IMR-90 (cell line): ENCODE data around the gene CRACR2B. TPM values are rescaled to one million over a fixed set of nuclear protein-coding genes. Genes with fewer than 3 reads are reported as not detected.
A peak's percentile ranks its signal among the peaks of the same experiment; 100 is the strongest.

Source experiments
- ATAC-seq: fragments of 200-7000 bp; cut with Tn5 transposase; 2 replicates; pipeline ENCODE4 v1.9.1; 2020; ENCODE audit warnings: low read depth, mild to moderate bottlenecking, moderate library complexity
- BruUV-seq: library from RNA; stranded (reverse); fragments of 400-500 nt; replicated peaks from 2 replicates; lab custom pipeline; 2021; lab: Mats Ljungman, UMichigan
- CTCF ChIA-PET: fragments of 300-600 bp; formaldehyde crosslinking; extraction: SDS; loops from one replicate; lab custom pipeline; 2021; ENCODE audit warnings: antibody characterized with exemption; lab: Yijun Ruan, JAX
- POLR2A ChIA-PET: fragments of 300-600 bp; sonication (Branson Sonifier 250); formaldehyde crosslinking; loops from one replicate; lab custom pipeline; 2022; ENCODE audit warnings: antibody characterized with exemption; ENCODE audit not compliant: unreplicated experiment; lab: Charles Lee
- DNase-seq: peaks from one replicate; pipeline ENCODE4 v3.0.0; 2013
- H2AFZ ChIP-seq: replicated peaks from 2 replicates; pipeline ENCODE3; 2013; ENCODE audit warnings: low read length, mild to moderate bottlenecking; ENCODE audit not compliant: poor library complexity
- H2AK5ac ChIP-seq: 2 replicates; pipeline ENCODE4 v1.6.1; 2013; ENCODE audit warnings: low read depth, low read length, inconsistent platforms
- H2AK9ac ChIP-seq: replicated peaks from 2 replicates; pipeline ENCODE3; 2013; ENCODE audit warnings: mild to moderate bottlenecking, low read depth, low read length, moderate library complexity; ENCODE audit not compliant: poor library complexity
- H2BK120ac ChIP-seq: 2 replicates; pipeline ENCODE4 v1.6.1; 2013; ENCODE audit warnings: low read depth, low read length, inconsistent platforms
- H2BK15ac ChIP-seq: 3 replicates; pipeline ENCODE4 v1.6.1; 2013; ENCODE audit warnings: low read depth, low read length, inconsistent platforms
- H2BK20ac ChIP-seq: 2 replicates; pipeline ENCODE4 v1.6.1; 2013; ENCODE audit warnings: low read depth, mild to moderate bottlenecking, inconsistent platforms, low read length, moderate library complexity
- H2BK5ac ChIP-seq: 2 replicates; pipeline ENCODE4 v1.6.1; 2013; ENCODE audit warnings: mild to moderate bottlenecking, low read depth, low read length, inconsistent platforms; ENCODE audit not compliant: poor library complexity, severe bottlenecking
- H3K14ac ChIP-seq: replicated peaks from 2 replicates; pipeline ENCODE4 v1.6.1; 2013; ENCODE audit warnings: low read depth, low read length, inconsistent platforms
- H3K18ac ChIP-seq: 2 replicates; pipeline ENCODE4 v1.6.1; 2013; ENCODE audit warnings: low read depth, low read length, control low read depth
- H3K23ac ChIP-seq: 2 replicates; pipeline ENCODE4 v1.6.1; 2013; ENCODE audit warnings: low read depth, low read length, inconsistent platforms
- H3K27ac ChIP-seq: 2 replicates; pipeline ENCODE4 v1.5.1; 2013; ENCODE audit warnings: mild to moderate bottlenecking, control low read depth, low read length; ENCODE audit not compliant: insufficient read depth
- H3K27me3 ChIP-seq: 2 replicates; pipeline ENCODE4 v1.6.1; 2013; ENCODE audit warnings: low read length; ENCODE audit not compliant: control insufficient read depth, insufficient read depth
- H3K36me3 ChIP-seq: 2 replicates; pipeline ENCODE4 v1.6.1; 2013; ENCODE audit warnings: low read length, mixed read lengths; ENCODE audit not compliant: control insufficient read depth, insufficient read depth
- H3K4ac ChIP-seq: 2 replicates; pipeline ENCODE4 v1.6.1; 2013; ENCODE audit warnings: low read depth, low read length, inconsistent platforms
- H3K4me1 ChIP-seq: 2 replicates; pipeline ENCODE4 v1.6.1; 2013; ENCODE audit warnings: low read length, mixed read lengths; ENCODE audit not compliant: control insufficient read depth, insufficient read depth
- H3K4me2 ChIP-seq: 2 replicates; pipeline ENCODE4 v1.6.1; 2013; ENCODE audit warnings: low read depth, mild to moderate bottlenecking, control low read depth, low read length, moderate library complexity
- H3K4me3 ChIP-seq: 2 replicates; pipeline ENCODE4 v1.5.1; 2013; ENCODE audit warnings: low read depth, mild to moderate bottlenecking, control low read depth, low read length, moderate library complexity; ENCODE audit not compliant: insufficient read depth
- H3K56ac ChIP-seq: 2 replicates; pipeline ENCODE4 v1.6.1; 2013; ENCODE audit warnings: low read length, inconsistent platforms; ENCODE audit not compliant: insufficient read depth; ENCODE audit errors: extremely low read depth
- H3K79me1 ChIP-seq, 2 experiments: 2 replicates each; pipeline ENCODE4 v1.6.1; 2013; ENCODE audit warnings: low read length in 2 of 2, inconsistent platforms in 1 of 2, low read depth in 1 of 2
- H3K9ac ChIP-seq: 2 replicates; pipeline ENCODE4 v1.6.1; 2013; ENCODE audit warnings: low read depth, low read length, control low read depth
- H3K9me1 ChIP-seq: 2 replicates; pipeline ENCODE4 v1.6.1; 2013; ENCODE audit warnings: low read length, inconsistent platforms; ENCODE audit not compliant: insufficient read depth
- H3K9me3 ChIP-seq: 2 replicates; pipeline ENCODE4 v1.6.1; 2013; ENCODE audit warnings: low read length; ENCODE audit not compliant: control insufficient read depth, insufficient read depth
- H4K20me1 ChIP-seq: 2 replicates; pipeline ENCODE4 v1.6.1; 2013; ENCODE audit warnings: low read length, inconsistent platforms; ENCODE audit not compliant: insufficient read depth
- H4K5ac ChIP-seq: 2 replicates; pipeline ENCODE4 v1.6.1; 2013; ENCODE audit warnings: mild to moderate bottlenecking, low read depth, low read length, control low read depth
- H4K8ac ChIP-seq, 2 experiments: 2 replicates each; pipeline ENCODE4 v1.6.1; 2013; ENCODE audit warnings: low read depth in 2 of 2, low read length in 2 of 2, control low read depth in 1 of 2, inconsistent platforms in 1 of 2
- H4K91ac ChIP-seq: 2 replicates; pipeline ENCODE4 v1.6.1; 2013; ENCODE audit warnings: low read depth, low read length, inconsistent platforms; ENCODE audit not compliant: insufficient read depth
- BHLHE40 ChIP-seq: fragments of 150-350 bp; IDR thresholded peaks from 2 replicates; pipeline ENCODE4 v1.6.1; 2016; ENCODE audit warnings: mild to moderate bottlenecking, low read depth, low read length
- CHD1 ChIP-seq: IDR thresholded peaks from 2 replicates; pipeline ENCODE4 v1.6.1; 2012; ENCODE audit warnings: low read depth, low read length, improper control_type of control experiment
- ELK1 ChIP-seq: fragments of 150-350 bp; IDR thresholded peaks from 2 replicates; pipeline ENCODE4 v1.6.1; 2016; ENCODE audit warnings: low read depth, mild to moderate bottlenecking, low read length, moderate library complexity, borderline replicate concordance
- MXI1 ChIP-seq: IDR thresholded peaks from 2 replicates; pipeline ENCODE4 v1.6.1; 2012; ENCODE audit warnings: low read depth, mild to moderate bottlenecking, low read length, moderate library complexity, borderline replicate concordance
- WGBS, 2 experiments: methylation state at CpG; one replicate each; pipeline versions ENCODE4 v1.1.5 to v1.1.7; 2013; ENCODE audit warnings: missing lambda C conversion rate in 2 of 2; ENCODE audit not compliant: insufficient read length in 1 of 2; ENCODE audit errors: extremely low coverage in 2 of 2; 5-methylcytosine and 5-hydroxymethylcytosine counted together
- dilution Hi-C: fragments of 300-500 bp; cut with HindIII; formaldehyde crosslinking; loops from one replicate; pipeline ENCODE4 v1.14.3; 2018; ENCODE audit warnings: low sequenced_read_pairs; ENCODE audit not compliant: unreplicated experiment
- in situ Hi-C: fragments of 300-500 bp; cut with MboI; formaldehyde crosslinking; loops from 3 replicates; pipeline ENCODE4 v1.14.3; 2019; ENCODE audit warnings: low sequenced_read_pairs, inconsistent platforms, mixed read lengths
- intact Hi-C: fragments of 100-400 bp; cut with micrococcal nuclease; formaldehyde crosslinking; loops from 2 replicates; pipeline ENCODE4 v1.10.0; 2022
- polyA plus RNA-seq, 3 experiments: library from polyadenylated mRNA; depleted of rRNA; stranded (reverse); fragments of >200 nt; gene quantifications; 2 replicates each; pipeline ENCODE4 v1.2.3, GENCODE V29; 2012; ENCODE audit warnings: low replicate concordance in 1 of 3
- total RNA-seq: library from RNA; depleted of rRNA; stranded (reverse); fragments of >200 nt; gene quantifications from 2 replicates; pipeline ENCODE4 v1.2.3, GENCODE V29; 2012

CRACR2B gene
- total and polyA plus RNA-seq, 2 of the 4 experiments (the other 2 are of a cell fraction), result 0.54 to 2.5 TPM

GRCh38 chr11:830295-831117 lies 2.8 kb downstream of the CRACR2B start:
- no peak overlapping the region for H3K23ac ChIP-seq
- BruUV-seq, result no TSS peak
- no peak overlapping the region for H4K8ac ChIP-seq
- WGBS, 2 experiments, result 22% methylated on average over 27 of the region's 78 CpGs; no CpG with 5 or more reads in 1 of the 2 experiments
- peaks cover 40% of the 10 kb centered on the region for H4K20me1 ChIP-seq
- no peak overlapping the region for H3K4me2 ChIP-seq
- no peak overlapping the region for H3K27ac ChIP-seq
- no peak overlapping the region for H3K56ac ChIP-seq
- peaks cover 2% of the 10 kb centered on the region; the same call in 1 of the 2 replicates for H3K36me3 ChIP-seq
- no peak overlapping the region for H3K9ac ChIP-seq
- TF ChIP-seq BHLHE40 (no peak), CHD1 (no peak), ELK1 (no peak), MXI1 (no peak)
- DNase-seq (no peak), ATAC-seq (no peak)
- intact Hi-C loops (no loop called here), dilution Hi-C loops (no loop called here), in situ Hi-C loops (no loop called here)
- no peak overlapping the region for H2BK20ac ChIP-seq
- peaks cover 6% of the 10 kb centered on the region; the same call in 1 of the 2 replicates for H3K27me3 ChIP-seq
- no peak overlapping the region for H3K4ac ChIP-seq
- H4K5ac ChIP-seq, result no peak overlapping the region
- H2AK9ac ChIP-seq, result peak overlapping the region; percentile 61
- CTCF ChIA-PET, result no interaction called here
- H3K4me1 ChIP-seq, result peaks cover 37% of the 10 kb centered on the region
- no peak overlapping the region for H2BK5ac ChIP-seq
- peaks cover 5 to 29% of the 10 kb centered on the region in 2 experiments for H3K79me1 ChIP-seq
- no peak overlapping the region for H2BK120ac ChIP-seq
- no peak overlapping the region for H4K91ac ChIP-seq
- no peak overlapping the region for H3K18ac ChIP-seq
- peaks cover 10% of the 10 kb centered on the region; the same call in 1 of the 2 replicates for H3K9me1 ChIP-seq
- H2BK15ac ChIP-seq, result no peak overlapping the region
- no peak overlapping the region for H2AK5ac ChIP-seq
- H3K9me3 ChIP-seq, result no peaks in the 10 kb centered on the region
- no peak overlapping the region for H3K4me3 ChIP-seq
- POLR2A ChIA-PET, result no interaction called here
- H3K14ac ChIP-seq, result no peak overlapping the region
- H2AFZ ChIP-seq, result peak overlapping the region; percentile 70
